SH-SY5Y (cell line): ENCODE data around the gene MTMR11.

Experiments
- GATA2 ChIP-seq: IDR thresholded peaks from 2 replicates; pipeline ENCODE4 v1.6.1; 2011; ENCODE audit warnings: mild to moderate bottlenecking, low read depth, low read length
- GATA3 ChIP-seq: IDR thresholded peaks from 2 replicates; pipeline ENCODE4 v1.6.1; 2011; ENCODE audit warnings: low read depth, mild to moderate bottlenecking, low read length, moderate library complexity

MTMR11 gene

DNA sequence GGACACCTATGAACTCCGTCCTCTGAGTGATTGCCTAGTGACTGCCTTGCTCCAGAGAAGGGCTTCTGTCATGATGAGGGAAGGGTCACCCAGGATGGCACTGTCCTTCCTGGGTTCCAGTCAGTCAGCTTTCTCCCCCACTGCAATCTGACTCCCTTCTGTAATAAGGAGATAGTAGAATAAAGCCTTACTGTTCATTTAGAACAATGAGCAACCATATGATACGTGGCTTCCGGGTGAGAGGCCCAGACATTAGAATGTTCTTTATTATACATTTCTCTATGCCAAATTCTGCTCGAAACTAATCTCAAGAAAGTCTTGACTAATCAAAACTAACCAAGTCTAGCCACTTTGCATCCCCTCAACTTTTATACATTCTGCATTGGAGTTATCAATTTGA is 8.5 kb upstream of the MTMR11 start:
- TF ChIP-seq GATA2: no peak
- no peak for TF ChIP-seq GATA3

DNA sequence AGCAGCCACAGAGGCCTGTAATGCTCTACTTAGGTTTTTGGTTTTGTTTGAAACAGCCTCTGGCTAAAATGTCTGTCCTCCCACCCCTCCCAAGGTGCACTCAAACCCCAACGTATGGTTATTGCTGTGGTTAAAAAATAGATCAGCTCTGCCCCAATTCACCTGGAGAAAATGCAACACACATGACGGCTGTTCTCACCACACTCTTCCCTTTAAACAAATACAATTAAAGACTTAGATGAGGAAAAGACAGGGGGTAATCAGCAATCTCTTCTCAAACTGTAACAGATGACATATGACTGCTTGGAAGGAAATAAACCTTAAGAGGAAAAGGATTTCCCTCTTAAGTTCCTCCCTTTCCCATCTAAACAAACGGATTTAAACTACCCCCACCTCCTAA is 6.2 kb upstream of the MTMR11 start:
- TF ChIP-seq GATA3 (no peak), GATA2 (no peak)

DNA sequence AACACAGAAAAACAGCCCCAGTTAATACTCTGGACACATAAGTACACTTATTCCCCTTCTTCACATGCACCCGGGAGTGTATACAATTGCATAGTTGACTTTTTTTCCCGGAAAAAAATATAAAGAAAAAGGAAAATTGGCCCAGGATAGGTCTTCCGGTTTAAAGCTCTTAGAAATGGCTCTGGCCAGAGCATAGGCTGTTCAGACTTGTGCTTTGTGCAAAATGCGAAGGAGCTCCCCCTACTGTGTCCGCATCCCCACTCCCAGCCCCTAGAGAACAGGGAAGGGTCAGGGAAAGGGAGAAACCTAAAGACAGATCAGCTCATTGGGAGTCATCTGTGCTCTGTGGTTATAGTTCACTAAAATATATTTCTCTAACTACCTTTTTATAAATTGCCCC is 5.5 kb upstream of the MTMR11 start:
- TF ChIP-seq GATA2: no peak
- no peak for TF ChIP-seq GATA3

DNA sequence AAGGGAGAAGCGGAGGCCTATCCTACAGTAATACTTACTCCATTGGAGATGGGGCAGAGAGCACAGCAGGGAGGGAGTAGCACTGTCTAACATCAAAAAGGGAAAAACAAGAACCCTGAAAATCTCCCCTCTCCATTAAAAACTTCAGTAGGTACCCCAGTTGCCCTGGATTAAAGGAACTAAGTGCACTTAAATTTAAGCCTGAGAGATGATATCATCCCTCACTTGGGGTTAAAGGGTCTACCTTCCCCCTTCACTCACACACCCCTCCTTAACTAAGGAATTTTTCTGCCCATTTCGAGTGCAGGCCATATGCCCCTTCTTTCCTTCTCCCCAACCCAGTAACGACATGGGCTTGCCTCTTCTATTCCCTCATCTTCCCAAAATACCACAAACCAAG is 3.7 kb upstream of the MTMR11 start:
- TF ChIP-seq GATA3: no peak
- TF ChIP-seq GATA2: no peak

DNA sequence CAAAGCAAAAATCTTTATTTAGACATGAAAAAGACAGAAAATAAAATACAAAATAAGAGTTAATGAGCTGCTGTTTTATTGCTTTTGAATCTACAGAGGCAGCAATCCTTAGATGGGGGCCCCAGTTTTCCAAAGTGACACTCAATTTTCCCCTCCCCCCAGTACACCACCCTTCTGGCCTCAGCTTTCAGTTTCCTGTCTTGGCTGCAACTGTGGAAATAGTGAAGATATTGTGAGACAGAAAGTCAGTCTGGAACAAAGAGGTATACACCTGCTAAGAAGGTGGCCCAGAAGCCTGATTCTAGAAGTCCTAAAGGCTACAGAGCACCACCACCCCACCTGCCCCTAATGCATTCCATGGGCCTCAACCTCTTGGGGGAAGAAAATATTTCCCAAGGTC is 1.1 kb upstream of the MTMR11 start:
- TF ChIP-seq GATA3: no peak
- no peak for TF ChIP-seq GATA2

DNA sequence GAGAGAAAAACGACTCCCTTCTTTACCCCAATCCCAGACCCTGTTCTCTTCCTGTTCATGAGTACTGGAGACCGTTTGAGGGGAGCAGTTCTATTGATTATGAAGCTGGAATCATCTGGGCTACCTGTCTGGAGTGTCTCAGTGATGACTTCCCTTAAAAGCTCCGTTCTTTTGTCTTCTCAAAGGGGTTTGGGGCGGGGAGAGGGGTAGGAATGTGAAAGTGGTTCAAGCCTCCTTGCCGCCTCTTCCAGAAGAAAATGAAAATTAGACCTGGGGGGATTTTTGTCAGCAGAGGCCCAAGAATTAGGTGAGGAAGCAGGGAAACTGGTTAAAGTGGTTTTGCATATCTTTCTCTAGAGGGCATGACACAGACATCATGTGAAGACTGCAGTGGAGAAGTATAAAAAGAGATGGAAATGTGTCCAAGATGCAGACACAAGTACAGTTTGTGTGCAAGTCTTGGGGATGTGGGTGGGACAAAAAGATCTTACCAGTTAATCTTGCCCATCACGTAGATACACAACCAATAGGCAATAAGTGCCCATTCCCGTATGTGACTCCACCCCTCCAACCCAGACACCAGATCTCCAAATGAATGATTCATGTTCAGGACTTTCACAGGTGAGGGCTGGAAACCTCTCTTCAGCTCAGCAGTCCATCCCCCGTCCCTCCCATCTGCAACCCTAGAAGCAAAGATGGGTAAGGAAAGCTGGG is 470 bp upstream of the MTMR11 start:
- TF ChIP-seq GATA3 (no peak), GATA2 (no peak)

DNA sequence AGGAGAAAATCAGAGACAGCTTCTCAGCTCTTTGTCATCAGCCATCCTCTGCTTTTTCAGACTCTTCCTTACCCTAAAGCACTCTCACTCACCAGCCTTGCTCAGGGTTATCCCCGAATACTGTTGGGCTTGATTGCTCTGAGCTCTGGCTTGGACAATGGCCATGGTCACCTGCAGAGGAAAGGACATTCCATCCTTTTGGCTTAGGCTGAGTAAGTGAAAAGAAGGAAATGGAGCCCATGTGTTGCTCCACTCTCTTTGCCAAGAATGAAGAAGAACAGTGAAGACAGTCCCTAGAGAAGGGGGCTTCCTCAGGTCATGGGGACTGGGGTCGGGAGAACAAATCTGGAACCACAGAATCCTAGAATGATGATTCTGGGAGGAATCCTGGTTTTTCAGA is 2.3 kb downstream of the MTMR11 start:
- no peak for TF ChIP-seq GATA3
- TF ChIP-seq GATA2: no peak

DNA sequence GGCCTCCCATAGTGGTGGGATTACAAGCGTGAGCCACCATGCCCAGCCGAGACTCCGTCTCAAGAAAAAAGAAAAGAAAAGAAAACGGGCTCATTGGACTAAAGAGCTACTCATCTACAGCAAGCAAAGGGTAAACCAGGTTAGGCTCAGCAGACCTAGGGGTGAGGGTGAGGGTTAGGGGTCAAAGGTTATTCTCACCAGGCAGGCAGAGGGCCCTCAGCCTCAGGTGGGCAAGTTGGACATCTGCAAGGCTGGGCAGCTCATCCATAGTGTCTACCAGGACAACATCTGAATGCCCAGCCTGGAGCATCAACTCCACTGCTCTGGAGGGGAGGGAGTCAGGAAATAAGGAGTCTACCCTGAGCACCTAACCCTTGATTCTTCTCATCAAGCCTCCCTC is 3.5 kb downstream of the MTMR11 start:
- TF ChIP-seq GATA2: no peak
- TF ChIP-seq GATA3: no peak

DNA sequence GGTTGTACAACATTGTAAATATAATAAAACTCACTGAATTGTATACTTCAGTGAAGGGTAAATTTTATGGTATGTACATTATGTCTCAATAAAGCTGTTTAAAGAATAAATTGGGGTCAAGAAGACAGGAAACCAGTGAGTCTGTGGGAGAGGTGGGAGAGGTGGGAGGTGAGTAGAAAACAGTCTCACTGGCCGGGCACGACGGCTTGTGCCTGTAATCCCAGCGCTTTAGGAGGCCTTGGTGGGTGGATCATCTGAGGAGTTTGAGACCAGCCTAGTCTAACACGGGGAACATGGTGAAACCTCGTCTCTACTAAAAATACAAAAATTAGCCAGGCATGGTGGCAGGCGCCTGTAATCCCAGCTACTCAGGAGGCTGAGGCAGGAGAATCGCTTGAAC is 4.2 kb downstream of the MTMR11 start:
- no peak for TF ChIP-seq GATA2
- no peak for TF ChIP-seq GATA3

DNA sequence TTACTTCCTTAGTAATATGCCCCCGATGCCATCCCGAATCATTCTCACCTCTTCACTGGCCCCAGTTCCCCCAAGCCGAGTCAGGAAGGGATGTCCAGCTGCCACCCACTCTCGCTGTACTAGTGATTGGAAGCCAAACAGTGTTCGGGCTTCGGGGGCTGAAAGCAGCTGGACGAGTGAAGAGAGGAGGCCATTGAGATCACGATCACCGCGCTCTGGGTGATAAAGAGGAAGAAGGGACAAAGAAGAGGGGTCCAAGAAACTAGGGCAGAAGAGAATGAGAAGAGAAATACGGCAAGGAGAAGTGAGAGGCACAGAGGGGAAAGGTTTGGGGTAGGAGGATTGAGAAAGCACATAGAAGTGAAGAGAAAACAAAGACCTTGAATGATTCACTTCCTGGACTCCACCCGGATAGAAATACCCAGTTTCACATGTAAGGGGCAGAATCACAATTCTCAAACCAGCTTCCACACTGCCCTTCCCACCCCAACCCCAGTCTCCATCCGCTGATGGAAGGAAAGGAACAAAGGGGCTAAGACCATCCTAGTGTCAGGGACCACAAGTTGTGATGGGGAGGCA is 5.4 kb downstream of the MTMR11 start:
- TF ChIP-seq GATA2: no peak
- no peak for TF ChIP-seq GATA3

DNA sequence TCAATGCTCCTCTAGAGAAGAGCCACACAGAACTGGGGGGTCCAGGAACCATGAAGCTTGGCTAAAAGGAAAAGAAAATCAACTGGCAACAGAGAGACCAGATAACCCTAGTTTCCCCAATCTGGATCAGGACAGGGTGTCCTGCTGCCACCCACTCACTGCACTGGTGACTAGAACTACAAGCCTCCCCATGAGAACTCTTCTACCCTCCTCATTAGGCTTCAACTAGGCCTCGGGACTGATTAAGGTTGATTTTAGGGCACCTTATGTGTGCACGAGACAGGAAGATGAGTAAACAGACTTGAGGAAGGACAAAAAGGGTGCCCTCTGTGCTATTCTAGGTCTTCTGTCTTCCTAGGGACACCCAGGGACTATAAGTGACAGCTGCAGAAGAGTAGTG is 6.8 kb downstream of the MTMR11 start:
- TF ChIP-seq GATA2 (no peak), GATA3 (no peak)

DNA sequence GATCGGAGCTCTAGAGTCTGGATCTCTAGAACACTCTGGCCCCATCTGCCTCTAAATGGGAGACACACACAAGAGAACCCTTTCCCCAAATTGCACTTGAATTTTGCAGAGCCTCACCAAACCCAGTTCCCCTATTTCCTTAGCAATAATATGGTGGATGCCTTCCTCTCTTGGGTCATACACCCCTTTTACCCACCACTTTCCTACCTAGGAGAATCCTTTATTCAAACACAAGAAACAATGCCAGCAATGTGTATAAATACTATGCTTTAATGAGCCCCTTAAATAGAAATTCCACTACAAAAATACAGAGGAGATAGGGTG is 8.3 kb downstream of the MTMR11 start:
- no peak for TF ChIP-seq GATA2
- TF ChIP-seq GATA3: no peak

DNA sequence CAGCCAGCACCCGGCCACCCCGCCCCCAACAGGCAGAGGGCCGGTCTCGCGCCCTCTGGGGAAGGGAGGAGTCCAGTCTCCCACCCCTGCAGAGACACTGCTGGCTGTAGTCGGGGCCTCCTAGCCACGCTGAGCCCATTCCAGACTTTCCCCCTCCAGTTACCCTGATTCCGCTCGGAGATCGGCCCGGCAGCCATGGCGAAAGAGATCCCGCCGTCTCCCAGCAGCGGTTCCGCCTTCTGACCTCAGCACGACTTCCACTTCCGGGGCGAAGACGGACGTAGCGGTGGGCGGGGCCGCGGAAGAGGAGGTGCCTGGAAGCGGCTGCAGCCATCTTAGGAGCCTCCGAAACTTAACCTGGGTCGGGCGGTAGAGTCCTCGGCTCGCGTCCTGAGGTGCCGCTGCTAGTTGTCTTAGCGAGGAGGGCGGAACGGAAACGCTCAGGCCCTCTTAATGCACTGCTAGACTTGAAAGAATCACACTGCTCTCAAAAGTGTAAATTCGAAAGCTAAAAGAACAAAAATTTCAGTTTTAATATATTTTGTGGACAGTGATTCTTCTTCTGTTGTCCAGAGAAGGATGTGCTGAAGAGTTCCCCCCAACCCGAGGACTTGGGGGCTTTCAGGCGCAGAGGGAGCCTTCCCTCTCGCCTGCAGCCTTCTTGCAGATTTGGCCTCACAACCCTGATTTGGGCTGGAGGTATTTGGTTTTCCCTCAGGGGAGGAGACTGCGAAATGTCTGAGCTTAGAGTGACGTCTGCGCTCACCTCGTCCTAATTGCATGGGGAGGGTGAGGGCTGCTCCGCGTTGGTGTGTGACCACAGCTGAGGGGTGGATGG is 8.9 kb downstream of the MTMR11 start, which contains the start of gene SF3B4:
SF3B4 (minus strand) TSS at position 241 of the 838 bp plus-strand sequence; CDS start at position 197, 44 bp downstream.
- no peak for TF ChIP-seq GATA2

DNA sequence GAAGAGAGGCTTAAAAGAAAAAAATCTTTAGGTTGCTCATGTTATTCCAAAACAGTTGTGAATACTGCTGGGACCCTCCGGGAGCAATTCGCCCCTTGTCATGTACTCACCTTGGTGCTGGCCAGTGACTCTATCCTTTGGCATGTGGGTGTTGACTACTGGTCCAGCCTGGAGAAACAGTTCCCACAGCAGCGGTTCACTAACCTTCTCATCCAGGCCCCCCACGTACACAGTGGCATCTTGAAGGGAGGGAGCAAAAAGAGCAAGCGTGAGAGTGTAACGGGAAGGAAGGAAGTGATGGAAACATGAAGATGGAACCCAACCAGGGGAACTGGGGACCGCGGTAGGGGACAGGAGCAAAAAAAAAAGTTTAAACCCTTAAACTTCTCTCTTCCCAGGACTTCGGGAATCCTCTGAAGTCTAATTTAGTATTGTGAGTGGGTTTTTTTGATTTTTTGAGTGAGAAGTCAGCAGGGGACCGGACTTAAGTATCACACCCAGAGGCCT is 9.6 kb downstream of the MTMR11 start:
- TF ChIP-seq GATA3: no peak
- TF ChIP-seq GATA2: no peak

DNA sequence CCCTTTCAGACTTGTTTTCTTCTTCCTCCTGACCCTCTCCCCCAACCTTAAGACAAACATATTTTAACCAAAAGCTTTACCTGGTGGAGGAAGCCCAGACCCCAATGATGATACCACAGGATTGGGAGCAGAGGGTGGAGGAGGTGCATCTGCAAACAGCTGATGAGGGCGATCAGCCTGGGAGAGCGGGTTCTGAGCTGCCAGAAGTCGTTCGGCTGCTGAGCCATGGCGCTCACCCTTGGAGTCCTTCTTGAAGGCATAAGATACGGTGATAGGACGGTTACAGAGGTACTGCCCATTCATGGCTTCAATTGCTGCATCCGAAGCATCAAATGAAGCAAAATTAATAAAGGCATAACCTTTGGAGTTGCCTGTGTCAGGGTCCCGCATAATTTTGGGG is 10.4 kb downstream of the MTMR11 start:
- TF ChIP-seq GATA3 (no peak), GATA2 (no peak)
